ENCODE data around the gene KDR.

KDR gene

GRCh38 chr4:55087913-55088260, 37.5 kb downstream of the KDR start:
- no peaks in the 10 kb centered on the region for H3K27me3 ChIP-seq (replicated peaks; ENCODE audit: insufficient read depth, low read length)
- no peak overlapping the region for H3K4me3 ChIP-seq (ENCODE audit: low read length)
- H3K9ac ChIP-seq (ENCODE audit: low read length): no peak overlapping the region
- no peak overlapping the region for H3K4me2 ChIP-seq (ENCODE audit: low read depth, low read length)
- no peak overlapping the region for H3K27ac ChIP-seq (ENCODE audit: low read length)
- H3K9me2 ChIP-seq (replicated peaks; ENCODE audit: insufficient read depth, low read length): no peaks in the 10 kb centered on the region
- no peak overlapping the region for H2AFZ ChIP-seq (ENCODE audit: low read length)
- no peaks in the 10 kb centered on the region for H3K79me2 ChIP-seq (ENCODE audit: low read length)
- no peaks in the 10 kb centered on the region for H3K9me3 ChIP-seq (replicated peaks; ENCODE audit: insufficient read depth, low read length)
- no peaks in the 10 kb centered on the region for H3K4me1 ChIP-seq (ENCODE audit: low read length)
- no peaks in the 10 kb centered on the region for H3F3A ChIP-seq (ENCODE audit: insufficient read depth, low read length)
- DNase-seq: no peak
- H4K20me1 ChIP-seq (ENCODE audit: insufficient read depth, low read length): no peaks in the 10 kb centered on the region
- H3K36me3 ChIP-seq (replicated peaks; ENCODE audit: insufficient read depth, low read length): no peaks in the 10 kb centered on the region
- TF ChIP-seq EZH2phosphoT487 (IDR thresholded peaks at IDR 0.05; ENCODE audit: low read length) (no peak), EZH2 (optimal IDR thresholded peaks at IDR 0.05; ENCODE audit: low read depth, low read length) (no peak)
- TF ChIP-seq, protein P1, sequence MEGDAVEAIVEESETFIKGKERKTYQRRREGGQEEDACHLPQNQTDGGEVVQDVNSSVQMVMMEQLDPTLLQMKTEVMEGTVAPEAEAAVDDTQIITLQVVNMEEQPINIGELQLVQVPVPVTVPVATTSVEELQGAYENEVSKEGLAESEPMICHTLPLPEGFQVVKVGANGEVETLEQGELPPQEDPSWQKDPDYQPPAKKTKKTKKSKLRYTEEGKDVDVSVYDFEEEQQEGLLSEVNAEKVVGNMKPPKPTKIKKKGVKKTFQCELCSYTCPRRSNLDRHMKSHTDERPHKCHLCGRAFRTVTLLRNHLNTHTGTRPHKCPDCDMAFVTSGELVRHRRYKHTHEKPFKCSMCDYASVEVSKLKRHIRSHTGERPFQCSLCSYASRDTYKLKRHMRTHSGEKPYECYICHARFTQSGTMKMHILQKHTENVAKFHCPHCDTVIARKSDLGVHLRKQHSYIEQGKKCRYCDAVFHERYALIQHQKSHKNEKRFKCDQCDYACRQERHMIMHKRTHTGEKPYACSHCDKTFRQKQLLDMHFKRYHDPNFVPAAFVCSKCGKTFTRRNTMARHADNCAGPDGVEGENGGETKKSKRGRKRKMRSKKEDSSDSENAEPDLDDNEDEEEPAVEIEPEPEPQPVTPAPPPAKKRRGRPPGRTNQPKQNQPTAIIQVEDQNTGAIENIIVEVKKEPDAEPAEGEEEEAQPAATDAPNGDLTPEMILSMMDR (IDR thresholded peaks at IDR 0.05; ENCODE audit: low read length): no peak

GRCh38 chr4:55087009-55087912, 38.1 kb downstream of the KDR start:
- Histone ChIP-seq H3K27me3 (replicated peaks; ENCODE audit: insufficient read depth, low read length) (no peaks in the 10 kb centered on the region), H3K36me3 (replicated peaks; ENCODE audit: insufficient read depth, low read length) (no peaks in the 10 kb centered on the region), H2AFZ (ENCODE audit: low read length) (no peak overlapping the region), H4K20me1 (ENCODE audit: insufficient read depth, low read length) (no peaks in the 10 kb centered on the region), H3K9ac (ENCODE audit: low read length) (no peak overlapping the region), H3K4me2 (ENCODE audit: low read depth, low read length) (no peak overlapping the region), H3K4me3 (ENCODE audit: low read length) (no peak overlapping the region), H3K79me2 (ENCODE audit: low read length) (no peaks in the 10 kb centered on the region), H3K27ac (ENCODE audit: low read length) (no peak overlapping the region), H3K9me2 (replicated peaks; ENCODE audit: insufficient read depth, low read length) (no peaks in the 10 kb centered on the region), H3K9me3 (replicated peaks; ENCODE audit: insufficient read depth, low read length) (no peaks in the 10 kb centered on the region), H3F3A (ENCODE audit: insufficient read depth, low read length) (no peaks in the 10 kb centered on the region), H3K4me1 (ENCODE audit: low read length) (no peaks in the 10 kb centered on the region)
- TF ChIP-seq, protein P1 (IDR thresholded peaks at IDR 0.05; ENCODE audit: low read length): no peak
- TF ChIP-seq EZH2phosphoT487 (IDR thresholded peaks at IDR 0.05; ENCODE audit: low read length): no peak
- no peak for DNase-seq

GRCh38 chr4:55086578-55086977, 38.8 kb downstream of the KDR start:
- no peaks in the 10 kb centered on the region for H3K27me3 ChIP-seq (replicated peaks; ENCODE audit: insufficient read depth, low read length)
- DNase-seq: no peak
- no peak overlapping the region for H3K4me3 ChIP-seq (ENCODE audit: low read length)
- H3K9me2 ChIP-seq (replicated peaks; ENCODE audit: insufficient read depth, low read length): no peaks in the 10 kb centered on the region
- H3K9me3 ChIP-seq (replicated peaks; ENCODE audit: insufficient read depth, low read length): no peaks in the 10 kb centered on the region
- no peaks in the 10 kb centered on the region for H3F3A ChIP-seq (ENCODE audit: insufficient read depth, low read length)
- TF ChIP-seq, protein P1 (IDR thresholded peaks at IDR 0.05; ENCODE audit: low read length): no peak
- no peak for TF ChIP-seq EZH2phosphoT487 (IDR thresholded peaks at IDR 0.05; ENCODE audit: low read length)
- no peak for TF ChIP-seq EZH2 (optimal IDR thresholded peaks at IDR 0.05; ENCODE audit: low read depth, low read length)
- no peaks in the 10 kb centered on the region for H4K20me1 ChIP-seq (ENCODE audit: insufficient read depth, low read length)
- H3K9ac ChIP-seq (ENCODE audit: low read length): no peak overlapping the region
- no peaks in the 10 kb centered on the region for H3K4me1 ChIP-seq (ENCODE audit: low read length)
- H3K36me3 ChIP-seq (replicated peaks; ENCODE audit: insufficient read depth, low read length): no peaks in the 10 kb centered on the region
- no peak overlapping the region for H2AFZ ChIP-seq (ENCODE audit: low read length)
- no peak overlapping the region for H3K27ac ChIP-seq (ENCODE audit: low read length)
- no peak overlapping the region for H3K4me2 ChIP-seq (ENCODE audit: low read depth, low read length)
- no peaks in the 10 kb centered on the region for H3K79me2 ChIP-seq (ENCODE audit: low read length)

All from MM.1S (cell line).